CD4-positive, alpha-beta T cell (primary cell): Measurements from ENCODE around the gene RAI14. TPM values are rescaled to one million over a fixed set of nuclear protein-coding genes. Genes with fewer than 3 reads are reported as not detected.

ENCODE experiments used
- ATAC-seq: fragments of 200-7000 bp; cut with Tn5 transposase; one replicate; pipeline ENCODE4 v1.10.0; 2022; ENCODE audit warnings: mild to moderate bottlenecking; ENCODE audit not compliant: poor library complexity
- CTCF ChIA-PET: fragments of 350-600 bp; sonication (Branson Sonifier 250); formaldehyde crosslinking; loops from one replicate; lab custom pipeline; 2021; ENCODE audit warnings: antibody characterized with exemption, inconsistent platforms; lab: Charles Lee
- POLR2A ChIA-PET: fragments of 350-600 bp; sonication (Branson Sonifier 250); formaldehyde crosslinking; loops from one replicate; lab custom pipeline; 2021; ENCODE audit warnings: antibody characterized with exemption, inconsistent platforms; lab: Charles Lee
- DNase-seq, 14 experiments: peaks; one replicate each; pipeline ENCODE4 v3.0.0-alpha.2; 2013 to 2020; ENCODE audit warnings: mixed read lengths in 2 of 14
- H3K27ac ChIP-seq, 2 donors: one replicate each; pipeline versions ENCODE4 v1.5.1 to v1.7.0; 2013; ENCODE audit warnings: low read length in 2 of 2, low read depth in 1 of 2, mild to moderate bottlenecking in 1 of 2
- H3K27me3 ChIP-seq, 2 experiments: 1 replicate in 1 of 2; 2 replicates in 1 of 2; pipeline versions ENCODE4 v1.6.1 to v1.7.0; 2013; ENCODE audit warnings: low read length in 2 of 2, control low read depth in 1 of 2, mild to moderate bottlenecking in 1 of 2, moderate library complexity in 1 of 2; ENCODE audit not compliant: insufficient read depth in 2 of 2, control insufficient read depth in 1 of 2
- H3K36me3 ChIP-seq: one replicate; pipeline ENCODE4 v1.6.1; 2013; ENCODE audit warnings: low read length, control low read depth; ENCODE audit not compliant: insufficient read depth
- H3K4me1 ChIP-seq: one replicate; pipeline ENCODE4 v1.6.1; 2013; ENCODE audit warnings: low read length, control low read depth; ENCODE audit not compliant: insufficient read depth
- H3K4me3 ChIP-seq: one replicate; pipeline ENCODE4 v1.5.1; 2013; ENCODE audit warnings: mild to moderate bottlenecking, low read length, moderate library complexity
- H3K9me3 ChIP-seq, 2 experiments: 1 replicate in 1 of 2; 2 replicates in 1 of 2; pipeline versions ENCODE4 v1.6.1 to v1.7.0; 2013; ENCODE audit warnings: low read length in 2 of 2, mild to moderate bottlenecking in 2 of 2, control low read depth in 1 of 2, moderate library complexity in 1 of 2; ENCODE audit not compliant: control insufficient read depth in 1 of 2, insufficient read depth in 1 of 2
- H3K27ac Mint-ChIP-seq: one replicate; pipeline ENCODE4 v1.8.0; 2020; ENCODE audit warnings: mixed read lengths
- H3K27me3 Mint-ChIP-seq: one replicate; pipeline ENCODE4 v1.8.0; 2021; ENCODE audit warnings: mixed read lengths
- H3K36me3 Mint-ChIP-seq: one replicate; pipeline ENCODE4 v1.8.0; 2021; ENCODE audit warnings: low read depth, mixed read lengths
- H3K4me1 Mint-ChIP-seq: one replicate; pipeline ENCODE4 v1.8.0; 2021; ENCODE audit warnings: low read depth, mixed read lengths
- H3K4me3 Mint-ChIP-seq: one replicate; pipeline ENCODE4 v1.8.0; 2020; ENCODE audit warnings: mild to moderate bottlenecking, mixed read lengths
- H3K9me3 Mint-ChIP-seq: one replicate; pipeline ENCODE4 v1.8.0; 2020; ENCODE audit warnings: mixed read lengths
- intact Hi-C, 2 experiments: fragments of 100-400 bp; cut with DNase I in 1 of 2; cut with micrococcal nuclease in 1 of 2; formaldehyde crosslinking; loops; one replicate each; pipeline versions ENCODE4 v1.15.1 to v1.9.0; 2023 to 2025; cut with DNase I, micrococcal nuclease
- total RNA-seq, 174 experiments: library from RNA in 2 of 174; stranded (reverse) in 2 of 174; gene quantifications; one replicate each; pipeline ENCODE4 v1.2.3 and lab custom pipeline; 2021 to 2026
- TF ChIP-seq, protein P1 (sequence below): fragments of 200-600 bp; IDR thresholded peaks from one replicate; pipeline ENCODE4 v1.8.0; 2022; ENCODE audit warnings: antibody characterized with exemption, mild to moderate bottlenecking

RAI14 gene
- total RNA-seq, 2 experiments from 2014 or later = 0.20 to 0.60 TPM

GRCh38 chr5:34736445-34737115, 80.5 kb downstream of the RAI14 start:
- peaks cover 7% of the 10 kb centered on the region for H3K27me3 Mint-ChIP-seq
- no peak overlapping the region for H3K27ac Mint-ChIP-seq
- DNase-seq = no peak
- Histone ChIP-seq H3K27me3 (no peaks in the 10 kb centered on the region), H3K27ac (no peak overlapping the region), H3K4me3 (no peak overlapping the region), H3K4me1 (no peaks in the 10 kb centered on the region), H3K9me3 (no peaks in the 10 kb centered on the region), H3K36me3 (no peaks in the 10 kb centered on the region)
- H3K4me1 Mint-ChIP-seq = no peaks in the 10 kb centered on the region
- ATAC-seq = no peak
- no peak overlapping the region for H3K4me3 Mint-ChIP-seq
- TF ChIP-seq, protein P1, sequence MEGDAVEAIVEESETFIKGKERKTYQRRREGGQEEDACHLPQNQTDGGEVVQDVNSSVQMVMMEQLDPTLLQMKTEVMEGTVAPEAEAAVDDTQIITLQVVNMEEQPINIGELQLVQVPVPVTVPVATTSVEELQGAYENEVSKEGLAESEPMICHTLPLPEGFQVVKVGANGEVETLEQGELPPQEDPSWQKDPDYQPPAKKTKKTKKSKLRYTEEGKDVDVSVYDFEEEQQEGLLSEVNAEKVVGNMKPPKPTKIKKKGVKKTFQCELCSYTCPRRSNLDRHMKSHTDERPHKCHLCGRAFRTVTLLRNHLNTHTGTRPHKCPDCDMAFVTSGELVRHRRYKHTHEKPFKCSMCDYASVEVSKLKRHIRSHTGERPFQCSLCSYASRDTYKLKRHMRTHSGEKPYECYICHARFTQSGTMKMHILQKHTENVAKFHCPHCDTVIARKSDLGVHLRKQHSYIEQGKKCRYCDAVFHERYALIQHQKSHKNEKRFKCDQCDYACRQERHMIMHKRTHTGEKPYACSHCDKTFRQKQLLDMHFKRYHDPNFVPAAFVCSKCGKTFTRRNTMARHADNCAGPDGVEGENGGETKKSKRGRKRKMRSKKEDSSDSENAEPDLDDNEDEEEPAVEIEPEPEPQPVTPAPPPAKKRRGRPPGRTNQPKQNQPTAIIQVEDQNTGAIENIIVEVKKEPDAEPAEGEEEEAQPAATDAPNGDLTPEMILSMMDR = no peak
- intact Hi-C loops = no loop called here
- CTCF ChIA-PET = no interaction called here
- POLR2A ChIA-PET = no interaction called here
- no peaks in the 10 kb centered on the region for H3K9me3 Mint-ChIP-seq
- no peaks in the 10 kb centered on the region for H3K36me3 Mint-ChIP-seq

DNA sequence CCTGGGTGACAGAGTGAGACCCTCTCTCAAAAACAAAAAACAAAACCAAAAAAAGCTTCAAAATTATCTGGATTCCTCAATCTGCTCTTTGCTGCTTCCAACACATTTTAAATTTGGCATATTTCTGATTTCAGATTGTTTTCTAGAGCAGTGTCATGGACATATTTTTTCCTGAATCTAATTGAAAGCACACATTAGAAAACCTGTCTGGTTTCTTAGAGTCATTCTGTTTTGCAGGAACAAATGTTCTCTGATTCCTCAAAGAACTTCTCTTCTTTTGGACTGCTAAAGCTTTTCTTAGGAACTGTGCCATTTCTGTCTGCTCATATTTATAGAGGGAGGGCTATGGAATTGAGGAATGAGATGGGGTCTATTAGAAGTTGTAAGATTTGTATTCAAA, 81.6 kb downstream of the RAI14 start:
- intact Hi-C loops = no loop called here
- no peak for DNase-seq
- Histone ChIP-seq H3K4me1 (peaks cover under 1% of the 10 kb centered on the region), H3K36me3 (no peaks in the 10 kb centered on the region), H3K4me3 (no peak overlapping the region), H3K27me3 (no peaks in the 10 kb centered on the region), H3K9me3 (no peaks in the 10 kb centered on the region), H3K27ac (no peak overlapping the region)
- ChIA-PET POLR2A (no interaction called here), CTCF (no interaction called here)
- peaks cover 7% of the 10 kb centered on the region for H3K27me3 Mint-ChIP-seq
- ATAC-seq = no peak
- no peaks in the 10 kb centered on the region for H3K9me3 Mint-ChIP-seq
- TF ChIP-seq, protein P1 = no peak
- H3K27ac Mint-ChIP-seq = no peak overlapping the region
- no peaks in the 10 kb centered on the region for H3K4me1 Mint-ChIP-seq
- no peaks in the 10 kb centered on the region for H3K36me3 Mint-ChIP-seq
- H3K4me3 Mint-ChIP-seq = no peak overlapping the region

DNA sequence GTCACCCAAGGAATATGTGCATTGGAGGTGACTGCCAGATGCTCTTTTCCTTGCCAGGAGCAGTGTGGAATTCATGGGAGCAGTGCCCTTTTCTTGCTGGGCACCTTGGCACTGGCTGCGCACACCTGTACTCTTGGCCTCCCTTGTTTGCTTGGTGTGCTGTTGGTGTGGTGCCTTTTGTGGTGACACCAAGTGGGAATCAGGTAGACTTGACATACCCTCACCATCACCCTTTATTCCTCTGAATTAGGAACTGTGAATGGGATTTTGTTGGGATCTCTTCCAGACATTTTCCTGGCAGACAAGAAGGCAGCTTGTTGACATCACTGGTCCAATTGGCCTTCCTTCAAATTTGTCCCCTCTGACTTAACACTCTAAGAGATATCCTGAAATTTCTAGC, 82.3 kb downstream of the RAI14 start:
- Mint-ChIP-seq H3K27me3 (peaks cover 7% of the 10 kb centered on the region), H3K4me1 (no peaks in the 10 kb centered on the region), H3K9me3 (no peaks in the 10 kb centered on the region), H3K4me3 (no peak overlapping the region), H3K36me3 (no peaks in the 10 kb centered on the region), H3K27ac (no peak overlapping the region)
- TF ChIP-seq, protein P1 = no peak
- intact Hi-C loops = no loop called here
- DNase-seq (no peak), ATAC-seq (no peak)
- no peak overlapping the region for H3K4me3 ChIP-seq
- H3K9me3 ChIP-seq = no peaks in the 10 kb centered on the region
- no peak overlapping the region for H3K27ac ChIP-seq
- H3K27me3 ChIP-seq = no peaks in the 10 kb centered on the region
- POLR2A ChIA-PET = no interaction called here
- no peaks in the 10 kb centered on the region for H3K36me3 ChIP-seq
- CTCF ChIA-PET = no interaction called here
- H3K4me1 ChIP-seq = peaks cover 4% of the 10 kb centered on the region
